Pons (tissue), 1 donor: Measurements from ENCODE around the gene LYL1.

ENCODE experiments used
- DNase-seq: peaks from one replicate; pipeline ENCODE4 v3.0.0-alpha.2; 2016; ENCODE audit warnings: low spot score

LYL1 gene

GRCh38 chr19:13073263-13073662 lies 29.4 kb downstream of the LYL1 start:
- no peak for DNase-seq

GRCh38 chr19:13072188-13072908 lies 30.3 kb downstream of the LYL1 start:
- peak; percentile 97 for DNase-seq

GRCh38 chr19:13071444-13072187 lies 31.0 kb downstream of the LYL1 start:
- peak; percentile 52 for DNase-seq

GRCh38 chr19:13070425-13071140 lies 32.1 kb downstream of the LYL1 start:
- peak; percentile 28 for DNase-seq

- peak; percentile 32 for DNase-seq
Observed at GRCh38 chr19:13069415-13070359, 33.0 kb downstream of the LYL1 start.

- peak; percentile 82 for DNase-seq
Observed at GRCh38 chr19:13068085-13068846, 34.4 kb downstream of the LYL1 start.

GRCh38 chr19:13066933-13067807 lies 35.5 kb downstream of the LYL1 start:
- DNase-seq: no peak

- DNase-seq: no peak
Observed at GRCh38 chr19:13066226-13066625, 36.4 kb downstream of the LYL1 start.

GRCh38 chr19:13064092-13064489 lies 38.6 kb downstream of the LYL1 start:
- DNase-seq: peak; percentile 45

GRCh38 chr19:13063461-13064091 lies 39.1 kb downstream of the LYL1 start:
- peak; percentile 55 for DNase-seq

GRCh38 chr19:13062317-13062716 lies 40.3 kb downstream of the LYL1 start:
- DNase-seq: no peak

- peak; percentile 88 for DNase-seq
Observed at GRCh38 chr19:13060964-13061927, 41.4 kb downstream of the LYL1 start.

- peak; percentile 75 for DNase-seq
Observed at GRCh38 chr19:13060233-13060963, 42.3 kb downstream of the LYL1 start.

- DNase-seq: no peak
Observed at GRCh38 chr19:13058951-13059660, 43.6 kb downstream of the LYL1 start.

GRCh38 chr19:13057744-13058143 lies 44.9 kb downstream of the LYL1 start:
- DNase-seq: no peak

GRCh38 chr19:13057147-13057572 lies 45.5 kb downstream of the LYL1 start:
- DNase-seq: no peak
